Choroid plexus epithelial cell (primary cell): Measurements from ENCODE around the gene NUP188.
"Not testable (repeated sequence)": the region's sequence is repeated elsewhere in the genome, so short reads cannot be mapped to it uniquely, and the experiment has no call there.

Source experiments
- DNase-seq: peaks from one replicate; pipeline ENCODE4 v3.0.0-alpha.2; 2010; ENCODE audit warnings: low read depth
- H3K4me3 ChIP-seq: 2 replicates; pipeline ENCODE4 v1.5.1; 2011; ENCODE audit warnings: low read depth, mild to moderate bottlenecking, control low read depth, low read length, moderate library complexity
- CTCF ChIP-seq: conservative IDR thresholded peaks from 2 replicates; pipeline ENCODE4 v1.5.1; 2011; ENCODE audit warnings: low read depth, mild to moderate bottlenecking, control low read depth, inconsistent platforms, low read length, moderate library complexity

NUP188 gene

GRCh38 chr9:128945798-128946501 is 1.5 kb upstream of the NUP188 start:
- H3K4me3 ChIP-seq: no peak overlapping the region
- TF ChIP-seq CTCF: no peak
- DNase-seq: no peak

- TF ChIP-seq CTCF: no peak
- DNase-seq: peak; percentile 47
- peak overlapping the region; percentile 94 for H3K4me3 ChIP-seq
Measured at GRCh38 chr9:128946571-128947276, 775 bp upstream of the NUP188 start.

- no peak for DNase-seq
- no peak for TF ChIP-seq CTCF
Measured at GRCh38 chr9:128947277-128947526, 297 bp upstream of the NUP188 start.

GRCh38 chr9:128961403-128961802 is 13.9 kb downstream of the NUP188 start:
- DNase-seq: not testable (repeated sequence)

More at GRCh38 chr9:128947277-128947526, 297 bp upstream of the NUP188 start:
- H3K4me3 ChIP-seq: peak overlapping the region; percentile 94

GRCh38 chr9:128969491-128969890 is 22.0 kb downstream of the NUP188 start:
- no peak for TF ChIP-seq CTCF
- H3K4me3 ChIP-seq: no peak overlapping the region
- peak; percentile 47 for DNase-seq

More at GRCh38 chr9:128961403-128961802, 13.9 kb downstream of the NUP188 start:
- H3K4me3 ChIP-seq: not testable (repeated sequence)

GRCh38 chr9:128972956-128973355 is 25.5 kb downstream of the NUP188 start:
- TF ChIP-seq CTCF: no peak
- no peak overlapping the region for H3K4me3 ChIP-seq
- DNase-seq: peak; percentile 75

GRCh38 chr9:128979111-128979510 is 31.6 kb downstream of the NUP188 start:
- no peak for DNase-seq
- no peak for TF ChIP-seq CTCF
- no peak overlapping the region for H3K4me3 ChIP-seq
